ENCODE measurements around the gene TRIM66.

- TF ChIP-seq POLR2AphosphoS5 (IDR thresholded peaks at IDR 0.05; ENCODE audit: borderline replicate concordance, low read depth, low read length) (no peak), EZH2 (IDR thresholded peaks at IDR 0.05) (no peak), FOXP2 (optimal IDR thresholded peaks at IDR 0.05; ENCODE audit: control extremely low read depth, extremely low read length, insufficient read depth) (no peak)
Measured at GRCh38 chr11:8621147-8621546, 61.3 kb downstream of the TRIM66 start.
